ENCODE measurements around the gene OPN3. TPM values are rescaled to one million over a fixed set of nuclear protein-coding genes. Genes with fewer than 3 reads are reported as not detected.

OPN3 gene
- total RNA-seq, 3 donors from 2014 or later: 12.0 to 22.4 (median 16.1) TPM

GRCh38 chr1:241592273-241592958 lies 47.8 kb downstream of the OPN3 start:
- DNase-seq (ENCODE audit: low spot score in 2 of 2): no peak
- no peaks in the 10 kb centered on the region for H3K27me3 ChIP-seq
- intact Hi-C loops (cut with DNase I; ENCODE audit: low total_unique reads): no loop called here
- H3K4me3 ChIP-seq: no peak overlapping the region
- H3K4me1 ChIP-seq: no peaks in the 10 kb centered on the region
- TF ChIP-seq POLR2AphosphoS5 (IDR thresholded peaks at IDR 0.05) (no peak), CTCF (IDR thresholded peaks at IDR 0.05) (no peak), POLR2A (IDR thresholded peaks at IDR 0.05) (no peak)
- peak overlapping the region in 1 of 2 donors; percentile 76 for H3K27ac ChIP-seq
- H3K36me3 ChIP-seq: no peaks in the 10 kb centered on the region
- H3K9me3 ChIP-seq: no peaks in the 10 kb centered on the region

- Histone ChIP-seq H3K9me3 (no peaks in the 10 kb centered on the region), H3K27me3 (no peaks in the 10 kb centered on the region), H3K27ac (peak overlapping the region; percentile 44 to 76), H3K4me3 (no peak overlapping the region), H3K36me3 (no peaks in the 10 kb centered on the region), H3K4me1 (no peaks in the 10 kb centered on the region)
- intact Hi-C loops (cut with DNase I; ENCODE audit: low total_unique reads): no loop called here
- TF ChIP-seq POLR2A (IDR thresholded peaks at IDR 0.05): no peak
- no peak for TF ChIP-seq POLR2AphosphoS5 (IDR thresholded peaks at IDR 0.05)
- TF ChIP-seq CTCF (IDR thresholded peaks at IDR 0.05): no peak
- no peak for DNase-seq (ENCODE audit: low spot score in 2 of 2)
These were observed 48.4 kb downstream of the OPN3 start for GRCh38 chr1:241591736-241592135.

GRCh38 chr1:241591317-241591716 lies 48.9 kb downstream of the OPN3 start:
- DNase-seq (ENCODE audit: low spot score in 2 of 2): peak; percentile 62 to 63
- H3K27me3 ChIP-seq: no peaks in the 10 kb centered on the region
- intact Hi-C loops (cut with DNase I; ENCODE audit: low total_unique reads): no loop called here
- no peak overlapping the region for H3K4me3 ChIP-seq
- H3K27ac ChIP-seq: peak overlapping the region; percentile 44 to 76
- no peaks in the 10 kb centered on the region for H3K9me3 ChIP-seq
- no peaks in the 10 kb centered on the region for H3K4me1 ChIP-seq
- TF ChIP-seq POLR2AphosphoS5 (IDR thresholded peaks at IDR 0.05): peak in 1 of 3 donors; percentile 21
- no peak for TF ChIP-seq CTCF (IDR thresholded peaks at IDR 0.05)
- TF ChIP-seq POLR2A (IDR thresholded peaks at IDR 0.05): no peak
- H3K36me3 ChIP-seq: no peaks in the 10 kb centered on the region

- Histone ChIP-seq H3K27me3 (no peaks in the 10 kb centered on the region), H3K4me1 (no peaks in the 10 kb centered on the region), H3K36me3 (no peaks in the 10 kb centered on the region), H3K9me3 (no peaks in the 10 kb centered on the region), H3K27ac (peak overlapping the region; percentile 8 to 61), H3K4me3 (no peak overlapping the region)
- no peak for DNase-seq (ENCODE audit: low spot score in 2 of 2)
- intact Hi-C loops (cut with DNase I; ENCODE audit: low total_unique reads): no loop called here
- no peak for TF ChIP-seq CTCF (IDR thresholded peaks at IDR 0.05)
- no peak for TF ChIP-seq POLR2AphosphoS5 (IDR thresholded peaks at IDR 0.05)
- TF ChIP-seq POLR2A (IDR thresholded peaks at IDR 0.05): no peak
These were observed 49.5 kb downstream of the OPN3 start for GRCh38 chr1:241590719-241591118.

- H3K9me3 ChIP-seq: no peaks in the 10 kb centered on the region
- H3K27ac ChIP-seq: no peak overlapping the region
- no peak overlapping the region for H3K4me3 ChIP-seq
- H3K36me3 ChIP-seq: no peaks in the 10 kb centered on the region
- intact Hi-C loops (cut with DNase I; ENCODE audit: low total_unique reads): no loop called here
- no peak for DNase-seq (ENCODE audit: low spot score in 2 of 2)
- no peak for TF ChIP-seq CTCF (IDR thresholded peaks at IDR 0.05)
- no peaks in the 10 kb centered on the region for H3K4me1 ChIP-seq
- H3K27me3 ChIP-seq: no peaks in the 10 kb centered on the region
These were observed 50.6 kb downstream of the OPN3 start for GRCh38 chr1:241589521-241589920.

All from breast epithelium (tissue), 4 donors.